ENCODE data around the gene KCTD14. TPM values are rescaled to one million over a fixed set of nuclear protein-coding genes. Genes with fewer than 3 reads are reported as not detected.
"Not testable (repeated sequence)": the region's sequence is repeated elsewhere in the genome, so short reads cannot be mapped to it uniquely, and the experiment has no call there.

KCTD14 gene
- total RNA-seq, 2 donors from 2014 or later: 7.6 to 12.2 TPM

GRCh38 chr11:78045851-78046485 is 22.9 kb upstream of the KCTD14 start:
- Histone ChIP-seq H3K4me1 (peaks cover 24% of the 10 kb centered on the region), H3K27me3 (no peaks in the 10 kb centered on the region), H3K27ac (peak overlapping the region in 3 of 4 donors; percentile 35 to 61 (median 56)), H3K4me3 (no peak overlapping the region), H3K36me3 (replicated peaks in 1 of 2; ENCODE audit: insufficient read depth in 1 of 2, low read depth in 2 of 2) (no peaks in the 10 kb centered on the region), H3K9me3 (no peaks in the 10 kb centered on the region)
- WGBS, 2 donors: 1 to 5% methylated on average over 15 to 28 of the region's 28 CpGs
- DNase-seq: peak; percentile 80 to 90 (median 84)
- intact Hi-C loops (cut with DNase I): no loop called here
- TF ChIP-seq POLR2A (IDR thresholded peaks at IDR 0.05) (no peak), CTCF (IDR thresholded peaks at IDR 0.05) (peak; percentile 88 to 100 (median 98))
- peak; percentile 86 for ATAC-seq

- DNase-seq (peak; percentile 84 to 90 (median 85)), ATAC-seq (peak; percentile 79)
- Histone ChIP-seq H3K9me3 (no peaks in the 10 kb centered on the region), H3K4me1 (peaks cover 32% of the 10 kb centered on the region), H3K27me3 (no peaks in the 10 kb centered on the region), H3K4me3 (no peak overlapping the region), H3K27ac (peak overlapping the region; percentile 28 to 53 (median 42)), H3K36me3 (replicated peaks in 1 of 2; ENCODE audit: insufficient read depth in 1 of 2, low read depth in 2 of 2) (no peaks in the 10 kb centered on the region)
- intact Hi-C loops (cut with DNase I): loop anchor here (5.0 kb wide), 1 partner anchor 47 kb away; no protein-coding TSS in a partner anchor
- WGBS, 2 donors: 31 to 45% methylated on average over 5 of the region's 5 CpGs
- TF ChIP-seq CTCF (IDR thresholded peaks at IDR 0.05): no peak
- no peak for TF ChIP-seq POLR2A (IDR thresholded peaks at IDR 0.05)
These were observed 21.6 kb upstream of the KCTD14 start for GRCh38 chr11:78044706-78045105.

GRCh38 chr11:78041843-78042440 is 18.9 kb upstream of the KCTD14 start:
- Histone ChIP-seq H3K27ac (no peak overlapping the region), H3K9me3 (no peaks in the 10 kb centered on the region), H3K27me3 (no peaks in the 10 kb centered on the region), H3K36me3 (replicated peaks in 1 of 2; ENCODE audit: insufficient read depth in 1 of 2, low read depth in 2 of 2) (no peaks in the 10 kb centered on the region), H3K4me1 (peaks cover 59% of the 10 kb centered on the region), H3K4me3 (no peak overlapping the region)
- ATAC-seq: no peak
- no peak for DNase-seq
- intact Hi-C loops (cut with DNase I): loop anchor here (5.0 kb wide), 1 partner anchor 45 kb away; no protein-coding TSS in a partner anchor
- no peak for TF ChIP-seq CTCF (IDR thresholded peaks at IDR 0.05)
- TF ChIP-seq POLR2A (IDR thresholded peaks at IDR 0.05): no peak
- 95 to 96% methylated on average over 13 to 14 of the region's 14 CpGs for WGBS, 2 donors

- not testable (repeated sequence) for H3K27me3 ChIP-seq; H3K4me3 ChIP-seq; H3K27ac ChIP-seq; ATAC-seq; DNase-seq; H3K36me3 ChIP-seq (replicated peaks in 1 of 2; ENCODE audit: insufficient read depth in 1 of 2, low read depth in 2 of 2); H3K9me3 ChIP-seq
- intact Hi-C loops (cut with DNase I): loop anchor here (5.0 kb wide), 1 partner anchor 44 kb away; no protein-coding TSS in a partner anchor
- peaks cover 62% of the 10 kb centered on the region for H3K4me1 ChIP-seq
- WGBS, 2 donors: 98% methylated on average over 8 of the region's 8 CpGs
These were observed 18.3 kb upstream of the KCTD14 start for GRCh38 chr11:78041380-78041719.

GRCh38 chr11:78040691-78041379 is 17.8 kb upstream of the KCTD14 start:
- H3K27me3 ChIP-seq: no peaks in the 10 kb centered on the region
- H3K4me1 ChIP-seq: peaks cover 57% of the 10 kb centered on the region
- peak overlapping the region in 2 of 4 donors; percentile 74 to 88 for H3K27ac ChIP-seq
- H3K4me3 ChIP-seq: no peak overlapping the region
- TF ChIP-seq POLR2A (IDR thresholded peaks at IDR 0.05) (no peak), CTCF (IDR thresholded peaks at IDR 0.05) (no peak)
- intact Hi-C loops (cut with DNase I): loop anchor here (5.0 kb wide), 1 partner anchor 44 kb away; no protein-coding TSS in a partner anchor
- 90 to 93% methylated on average over 14 to 15 of the region's 15 CpGs for WGBS, 2 donors
- H3K36me3 ChIP-seq (replicated peaks in 1 of 2; ENCODE audit: insufficient read depth in 1 of 2, low read depth in 2 of 2): no peaks in the 10 kb centered on the region
- no peak for DNase-seq
- ATAC-seq: no peak
- no peaks in the 10 kb centered on the region for H3K9me3 ChIP-seq

All from body of pancreas (tissue), 4 donors.